Measurements from ENCODE around the gene ZNF24. TPM values are rescaled to one million over a fixed set of nuclear protein-coding genes. Genes with fewer than 3 reads are reported as not detected.
A peak's percentile ranks its signal among the peaks of the same experiment; 100 is the strongest.

The ZNF24 gene
- total and polyA plus RNA-seq, 10 of the 15 experiments (the other 5 are each of a cell fraction or from before 2014, with no cell fraction given), result 13.6 to 41.7 (median 28.3) TPM

DNA sequence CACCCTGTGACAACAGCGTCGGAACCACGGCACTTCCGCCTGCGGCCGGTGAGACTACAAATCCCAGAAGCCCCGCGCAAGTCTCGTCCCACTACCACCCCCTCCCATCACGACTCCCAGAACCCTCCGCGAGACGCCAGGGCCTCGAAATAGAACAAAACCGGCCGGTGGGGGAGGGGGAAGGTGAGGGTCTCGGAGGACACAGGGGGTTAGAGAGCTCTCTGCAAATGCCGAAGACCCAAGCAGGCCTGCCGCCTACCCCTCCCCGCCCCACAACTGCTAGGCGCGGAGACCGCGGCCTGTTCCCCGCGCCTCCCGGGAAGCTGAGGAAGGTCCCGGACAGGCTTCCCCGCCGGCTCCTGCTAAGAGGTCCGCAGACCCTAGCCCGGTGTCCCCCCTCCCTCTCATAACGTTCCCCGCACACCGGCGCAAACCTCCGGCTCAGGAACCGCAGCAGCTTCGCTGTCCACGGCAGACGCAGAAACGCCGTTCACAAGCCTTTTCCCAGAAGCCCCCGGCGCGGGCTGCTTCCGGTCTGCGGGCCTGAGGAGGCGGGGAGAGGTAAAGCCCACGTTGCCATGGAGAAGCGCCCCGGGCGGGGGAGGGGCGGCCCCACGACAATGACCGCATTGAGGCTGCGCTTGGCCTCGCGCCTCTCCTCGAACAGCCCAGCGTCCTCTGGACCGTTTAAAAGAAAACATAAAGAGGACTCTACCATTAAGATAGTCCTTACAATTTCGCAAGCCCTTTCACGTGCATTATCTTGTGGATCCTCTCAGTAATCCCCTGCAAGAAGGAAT, at the start of gene ZNF24 (continued):
- TF ChIP-seq MEF2B (IDR thresholded peaks at IDR 0.05; ENCODE audit: partially characterized antibody, poor library complexity, severe bottlenecking) (peak; percentile 82), SIN3A (IDR thresholded peaks at IDR 0.05; ENCODE audit: low read depth, low read length) (peak; percentile 88), NKRF (conservative IDR thresholded peaks at IDR 0.05) (peak; percentile 68), NFYB (IDR thresholded peaks at IDR 0.05; ENCODE audit: insufficient read depth, low read depth, low read length) (no peak), RAD21 (IDR thresholded peaks at IDR 0.05; ENCODE audit: insufficient read depth, low read depth, low read length) (no peak), ZNF207 (IDR thresholded peaks at IDR 0.05; ENCODE audit: borderline replicate concordance) (peak; percentile 55; the same call in 1 of the 2 replicates), LARP7 (IDR thresholded peaks at IDR 0.05) (peak; percentile 74), CEBPZ (IDR thresholded peaks at IDR 0.05; ENCODE audit: low read depth, low read length) (no peak), SUZ12 (IDR thresholded peaks at IDR 0.05; ENCODE audit: unreplicated experiment) (no peak), IRF3 (IDR thresholded peaks at IDR 0.05) (0 out of 2 replicates have a peak, but pooled peaks have one; percentile 14), CHD4 (IDR thresholded peaks at IDR 0.05) (no peak), SUPT20H (IDR thresholded peaks at IDR 0.05; ENCODE audit: borderline replicate concordance, control insufficient read depth, low read depth, low read length) (no peak), JUNB (IDR thresholded peaks at IDR 0.05) (no peak), POLR2AphosphoS5 (IDR thresholded peaks at IDR 0.05; ENCODE audit: low read length) (peak; percentile 92), RCOR1 (conservative IDR thresholded peaks at IDR 0.05; ENCODE audit: low read depth, low read length) (no peak), RB1 (IDR thresholded peaks at IDR 0.05; ENCODE audit: borderline replicate concordance) (peak; percentile 80), IKZF1 (conservative IDR thresholded peaks at IDR 0.05) (peak; percentile 89)
- TF ChIP-seq, protein P1, sequence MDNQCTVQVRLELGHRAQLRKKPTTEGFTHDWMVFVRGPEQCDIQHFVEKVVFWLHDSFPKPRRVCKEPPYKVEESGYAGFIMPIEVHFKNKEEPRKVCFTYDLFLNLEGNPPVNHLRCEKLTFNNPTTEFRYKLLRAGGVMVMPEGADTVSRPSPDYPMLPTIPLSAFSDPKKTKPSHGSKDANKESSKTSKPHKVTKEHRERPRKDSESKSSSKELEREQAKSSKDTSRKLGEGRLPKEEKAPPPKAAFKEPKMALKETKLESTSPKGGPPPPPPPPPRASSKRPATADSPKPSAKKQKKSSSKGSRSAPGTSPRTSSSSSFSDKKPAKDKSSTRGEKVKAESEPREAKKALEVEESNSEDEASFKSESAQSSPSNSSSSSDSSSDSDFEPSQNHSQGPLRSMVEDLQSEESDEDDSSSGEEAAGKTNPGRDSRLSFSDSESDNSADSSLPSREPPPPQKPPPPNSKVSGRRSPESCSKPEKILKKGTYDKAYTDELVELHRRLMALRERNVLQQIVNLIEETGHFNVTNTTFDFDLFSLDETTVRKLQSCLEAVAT (IDR thresholded peaks at IDR 0.05), result peak; percentile 80; the same call in 1 of the 2 replicates
- TF ChIP-seq, protein P2, sequence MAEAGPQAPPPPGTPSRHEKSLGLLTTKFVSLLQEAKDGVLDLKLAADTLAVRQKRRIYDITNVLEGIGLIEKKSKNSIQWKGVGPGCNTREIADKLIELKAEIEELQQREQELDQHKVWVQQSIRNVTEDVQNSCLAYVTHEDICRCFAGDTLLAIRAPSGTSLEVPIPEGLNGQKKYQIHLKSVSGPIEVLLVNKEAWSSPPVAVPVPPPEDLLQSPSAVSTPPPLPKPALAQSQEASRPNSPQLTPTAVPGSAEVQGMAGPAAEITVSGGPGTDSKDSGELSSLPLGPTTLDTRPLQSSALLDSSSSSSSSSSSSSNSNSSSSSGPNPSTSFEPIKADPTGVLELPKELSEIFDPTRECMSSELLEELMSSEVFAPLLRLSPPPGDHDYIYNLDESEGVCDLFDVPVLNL (IDR thresholded peaks at IDR 0.05; ENCODE audit: low read depth, low read length), result 0 out of 2 replicates have a peak, but pooled peaks have one; percentile 10
